HG03521 (cell line): ENCODE results near the gene CRYGC.

ENCODE experiments used
- ATAC-seq: cut with Tn5 transposase; IDR thresholded peaks from one replicate; pipeline ENCODE4 v1.9.1; 2021; ENCODE audit warnings: mild to moderate bottlenecking, moderate library complexity; ENCODE audit not compliant: unreplicated experiment

The CRYGC gene

GRCh38 chr2:208129744-208130711, at the start of gene CRYGC:
TSS of gene CRYGC (minus strand) at chr2:208129828. CDS start at chr2:208129792, 36 bp downstream.
- ATAC-seq, result no peak

- no peak for ATAC-seq
Observed at GRCh38 chr2:208179028-208179609, 49.5 kb upstream of the CRYGC start.

- no peak for ATAC-seq
Observed at GRCh38 chr2:208175840-208176153, 46.2 kb upstream of the CRYGC start.

- peak; percentile 93 for ATAC-seq
Observed at GRCh38 chr2:208175069-208175839, 45.6 kb upstream of the CRYGC start.

GRCh38 chr2:208174144-208174543, 44.5 kb upstream of the CRYGC start:
- no peak for ATAC-seq

- ATAC-seq, result no peak
Observed at GRCh38 chr2:208172125-208172524, 42.5 kb upstream of the CRYGC start.

- ATAC-seq, result no peak
Observed at GRCh38 chr2:208164951-208165755, 35.5 kb upstream of the CRYGC start.

- no peak for ATAC-seq
Observed at GRCh38 chr2:208163489-208163888, 33.9 kb upstream of the CRYGC start, which contains the start of gene CRYGA. TSS of gene CRYGA (minus strand) at chr2:208163589. CDS start at chr2:208163556, 33 bp downstream.

- no peak for ATAC-seq
Observed at GRCh38 chr2:208156439-208156838, 26.8 kb upstream of the CRYGC start.

- no peak for ATAC-seq
Observed at GRCh38 chr2:208153156-208153555, 23.5 kb upstream of the CRYGC start.

GRCh38 chr2:208150956-208151355, 21.3 kb upstream of the CRYGC start:
- no peak for ATAC-seq

GRCh38 chr2:208150094-208150493, 20.5 kb upstream of the CRYGC start:
- no peak for ATAC-seq

GRCh38 chr2:208148803-208149202, 19.2 kb upstream of the CRYGC start:
- ATAC-seq, result no peak

- ATAC-seq, result no peak
Observed at GRCh38 chr2:208147759-208148158, 18.1 kb upstream of the CRYGC start.

- ATAC-seq, result no peak
Observed at GRCh38 chr2:208147008-208147407, 17.4 kb upstream of the CRYGC start.

- ATAC-seq, result no peak
Observed at GRCh38 chr2:208146006-208146405, 16.4 kb upstream of the CRYGC start, which contains the start of gene CRYGB. TSS of gene CRYGB (minus strand) at chr2:208146158. CDS start at chr2:208146120, 38 bp downstream.

GRCh38 chr2:208142925-208143799, 13.5 kb upstream of the CRYGC start:
- ATAC-seq, result no peak

- ATAC-seq, result no peak
Observed at GRCh38 chr2:208142240-208142924, 12.8 kb upstream of the CRYGC start.

GRCh38 chr2:208139447-208139846, 9.8 kb upstream of the CRYGC start:
- ATAC-seq, result no peak
